Mesendoderm (in vitro differentiated cells): Measurements from ENCODE around the gene OGFR.

Experiments
- DNase-seq: peaks from one replicate; pipeline ENCODE4 v3.0.0; 2013
- H2AK5ac ChIP-seq: 2 replicates; pipeline ENCODE4 v1.6.1; 2013; ENCODE audit warnings: low read length, inconsistent platforms
- H2BK120ac ChIP-seq: 2 replicates; pipeline ENCODE4 v1.6.1; 2013; ENCODE audit warnings: low read depth, mild to moderate bottlenecking, low read length, moderate library complexity, mixed read lengths
- H2BK15ac ChIP-seq: replicated peaks from 2 replicates; pipeline ENCODE4 v1.6.1; 2013; ENCODE audit warnings: low read depth, mild to moderate bottlenecking, moderate library complexity
- H2BK5ac ChIP-seq: 2 replicates; pipeline ENCODE4 v1.6.1; 2013; ENCODE audit warnings: low read length, inconsistent platforms
- H3K18ac ChIP-seq: 2 replicates; pipeline ENCODE4 v1.6.1; 2013; ENCODE audit warnings: mild to moderate bottlenecking, low read length, mixed read lengths
- H3K23ac ChIP-seq: one replicate; pipeline ENCODE4 v1.6.1; 2013; ENCODE audit warnings: low read length
- H3K27ac ChIP-seq: 2 replicates; pipeline ENCODE4 v1.5.1; 2013; ENCODE audit warnings: low read depth, mild to moderate bottlenecking, inconsistent platforms, low read length, moderate library complexity
- H3K27me3 ChIP-seq: 2 replicates; pipeline ENCODE4 v1.6.1; 2013; ENCODE audit warnings: low read length, control low read depth, mild to moderate bottlenecking, inconsistent platforms; ENCODE audit not compliant: insufficient read depth, poor library complexity
- H3K36me3 ChIP-seq: 2 replicates; pipeline ENCODE4 v1.6.1; 2013; ENCODE audit warnings: low read length, inconsistent platforms; ENCODE audit not compliant: control insufficient read depth, insufficient read depth
- H3K4ac ChIP-seq: one replicate; pipeline ENCODE4 v1.6.1; 2013; ENCODE audit warnings: low read depth, mild to moderate bottlenecking, low read length, moderate library complexity
- H3K4me1 ChIP-seq: 2 replicates; pipeline ENCODE4 v1.6.1; 2013; ENCODE audit warnings: low read depth, low read length, inconsistent platforms; ENCODE audit not compliant: control insufficient read depth
- H3K4me2 ChIP-seq: 2 replicates; pipeline ENCODE4 v1.6.1; 2013; ENCODE audit warnings: low read length
- H3K4me3 ChIP-seq: 2 replicates; pipeline ENCODE4 v1.5.1; 2013; ENCODE audit warnings: mild to moderate bottlenecking, low read length
- H3K56ac ChIP-seq: one replicate; pipeline ENCODE4 v1.6.1; 2013; ENCODE audit warnings: low read length
- H3K79me1 ChIP-seq: 2 replicates; pipeline ENCODE4 v1.6.1; 2013; ENCODE audit warnings: low read length, inconsistent platforms
- H3K79me2 ChIP-seq: 2 replicates; pipeline ENCODE4 v1.6.1; 2013; ENCODE audit warnings: mild to moderate bottlenecking, low read length; ENCODE audit not compliant: control insufficient read depth, insufficient read depth
- H3K9ac ChIP-seq: 2 replicates; pipeline ENCODE4 v1.6.1; 2013; ENCODE audit warnings: low read length, inconsistent platforms
- H4K5ac ChIP-seq: one replicate; pipeline ENCODE4 v1.6.1; 2013; ENCODE audit warnings: low read length
- H4K8ac ChIP-seq: one replicate; pipeline ENCODE4 v1.6.1; 2013; ENCODE audit warnings: low read depth, mild to moderate bottlenecking, control low read depth, low read length, moderate library complexity
- WGBS: extraction: QIAGEN DNeasy Blood & Tissue Kit; methylation state at CpG from one replicate; pipeline ENCODE4 v1.1.7; 2013; ENCODE audit warnings: low lambda C conversion rate, missing lambda C conversion rate; ENCODE audit not compliant: insufficient coverage; ENCODE audit errors: extremely low coverage; 5-methylcytosine and 5-hydroxymethylcytosine counted together

Gene OGFR

GRCh38 chr20:62801284-62802010, 3.2 kb upstream of the OGFR start:
- Histone ChIP-seq H2BK5ac (no peak overlapping the region), H3K56ac (no peak overlapping the region), H3K27ac (no peak overlapping the region), H2BK120ac (no peak overlapping the region), H4K5ac (no peak overlapping the region), H3K27me3 (no peaks in the 10 kb centered on the region), H3K4ac (no peak overlapping the region), H2BK15ac (no peak overlapping the region), H3K18ac (no peak overlapping the region), H3K4me2 (no peak overlapping the region), H3K36me3 (peaks cover 4% of the 10 kb centered on the region), H3K79me1 (no peaks in the 10 kb centered on the region), H3K9ac (no peak overlapping the region), H3K4me3 (no peak overlapping the region), H2AK5ac (no peak overlapping the region), H4K8ac (no peak overlapping the region), H3K23ac (no peak overlapping the region), H3K79me2 (no peaks in the 10 kb centered on the region), H3K4me1 (no peaks in the 10 kb centered on the region)
- WGBS: no CpG with 5 or more reads among the region's 15 CpGs
- no peak for DNase-seq

GRCh38 chr20:62802026-62802712, 2.5 kb upstream of the OGFR start:
- peaks cover 4% of the 10 kb centered on the region for H3K36me3 ChIP-seq
- no peak overlapping the region for H3K9ac ChIP-seq
- no peak overlapping the region for H2BK15ac ChIP-seq

GRCh38 chr20:62804021-62804626, 511 bp upstream of the OGFR start:
- H3K18ac ChIP-seq: peak overlapping the region; percentile 19
- no peak overlapping the region for H3K23ac ChIP-seq
- no peak overlapping the region for H4K5ac ChIP-seq
- no CpG with 5 or more reads among the region's 25 CpGs for WGBS
- peak overlapping the region; percentile 27 for H3K9ac ChIP-seq
- H3K27ac ChIP-seq: no peak overlapping the region
- H2AK5ac ChIP-seq: no peak overlapping the region
- no peak overlapping the region for H3K4ac ChIP-seq
- H3K79me1 ChIP-seq: no peaks in the 10 kb centered on the region
- no peak overlapping the region for H4K8ac ChIP-seq
- peaks cover 2% of the 10 kb centered on the region for H3K36me3 ChIP-seq
- H2BK120ac ChIP-seq: no peak overlapping the region
- no peak overlapping the region for H2BK5ac ChIP-seq
- no peaks in the 10 kb centered on the region for H3K79me2 ChIP-seq
- H2BK15ac ChIP-seq: no peak overlapping the region
- H3K56ac ChIP-seq: peak overlapping the region; percentile 49
- H3K27me3 ChIP-seq: no peaks in the 10 kb centered on the region
- H3K4me3 ChIP-seq: no peak overlapping the region
- no peak for DNase-seq
- H3K4me2 ChIP-seq: peak overlapping the region; percentile 8
- no peaks in the 10 kb centered on the region for H3K4me1 ChIP-seq

More at GRCh38 chr20:62802026-62802712, 2.5 kb upstream of the OGFR start:
- H3K18ac ChIP-seq: no peak overlapping the region
- H3K79me2 ChIP-seq: no peaks in the 10 kb centered on the region
- no peak overlapping the region for H2BK120ac ChIP-seq
- no peak overlapping the region for H3K4ac ChIP-seq
- H4K8ac ChIP-seq: no peak overlapping the region
- no peaks in the 10 kb centered on the region for H3K4me1 ChIP-seq
- WGBS: no CpG with 5 or more reads among the region's 22 CpGs
- H3K56ac ChIP-seq: no peak overlapping the region
- H3K27ac ChIP-seq: no peak overlapping the region
- no peak overlapping the region for H3K4me3 ChIP-seq
- no peaks in the 10 kb centered on the region for H3K79me1 ChIP-seq
- H3K27me3 ChIP-seq: no peaks in the 10 kb centered on the region
- H2BK5ac ChIP-seq: no peak overlapping the region
- no peak overlapping the region for H3K4me2 ChIP-seq
- H3K23ac ChIP-seq: no peak overlapping the region
- no peak for DNase-seq
- no peak overlapping the region for H4K5ac ChIP-seq
- no peak overlapping the region for H2AK5ac ChIP-seq

- Histone ChIP-seq H4K8ac (no peak overlapping the region), H4K5ac (no peak overlapping the region), H3K79me1 (no peaks in the 10 kb centered on the region), H3K4ac (peak overlapping the region; percentile 36), H3K18ac (peak overlapping the region; percentile 12), H3K4me2 (peak overlapping the region; percentile 78), H2BK5ac (no peak overlapping the region), H3K36me3 (peaks cover 6% of the 10 kb centered on the region), H3K4me3 (peak overlapping the region; percentile 95), H3K9ac (peak overlapping the region; percentile 97), H2AK5ac (no peak overlapping the region), H3K23ac (no peak overlapping the region), H2BK15ac (no peak overlapping the region), H3K56ac (peak overlapping the region; percentile 99), H3K79me2 (no peaks in the 10 kb centered on the region), H2BK120ac (no peak overlapping the region), H3K4me1 (no peaks in the 10 kb centered on the region), H3K27me3 (no peaks in the 10 kb centered on the region), H3K27ac (no peak overlapping the region)
- DNase-seq: no peak
- WGBS: no CpG with 5 or more reads among the region's 58 CpGs
These were observed 598 bp downstream of the OGFR start for GRCh38 chr20:62805155-62805710.

GRCh38 chr20:62805711-62806382, 1.2 kb downstream of the OGFR start:
- no peak overlapping the region for H3K4ac ChIP-seq
- no peaks in the 10 kb centered on the region for H3K79me1 ChIP-seq
- H4K8ac ChIP-seq: no peak overlapping the region
- H3K56ac ChIP-seq: peak overlapping the region; percentile 67
- no peaks in the 10 kb centered on the region for H3K27me3 ChIP-seq
- no peaks in the 10 kb centered on the region for H3K4me1 ChIP-seq
- no peak overlapping the region for H2BK5ac ChIP-seq
- H3K4me2 ChIP-seq: peak overlapping the region; percentile 78
- H2BK120ac ChIP-seq: no peak overlapping the region
- H3K18ac ChIP-seq: no peak overlapping the region
- no peak overlapping the region for H2BK15ac ChIP-seq
- peak overlapping the region; percentile 54 for H3K4me3 ChIP-seq
- no peak overlapping the region for H3K23ac ChIP-seq
- no peak overlapping the region for H3K27ac ChIP-seq
- no peak for DNase-seq
- H4K5ac ChIP-seq: no peak overlapping the region
- H3K9ac ChIP-seq: peak overlapping the region; percentile 97
- H3K36me3 ChIP-seq: peaks cover 3% of the 10 kb centered on the region
- H2AK5ac ChIP-seq: no peak overlapping the region
- no peaks in the 10 kb centered on the region for H3K79me2 ChIP-seq
- no CpG with 5 or more reads among the region's 25 CpGs for WGBS
